ENCODE data around the gene IMPG2.

DNA sequence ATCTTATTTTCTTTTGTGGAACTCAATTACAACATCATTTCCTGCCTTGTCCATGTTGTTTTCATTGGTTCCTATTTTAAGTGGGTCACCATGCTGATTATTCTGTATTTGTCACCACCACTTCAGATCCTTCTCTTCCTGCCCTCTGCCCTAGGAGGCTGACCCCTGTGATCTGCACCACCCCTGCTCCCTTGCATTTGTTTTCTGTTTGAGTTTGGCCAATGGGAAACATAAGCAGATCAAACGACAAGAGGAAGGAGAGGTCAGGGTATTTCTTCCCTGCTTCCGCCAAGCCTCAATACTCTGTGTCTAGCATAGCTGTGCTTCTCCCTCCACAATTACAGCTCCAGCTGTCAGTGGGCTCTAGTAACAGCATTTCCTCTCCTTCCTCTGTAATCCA lies 71.6 kb downstream of the IMPG2 start:
- TF ChIP-seq, protein P1, sequence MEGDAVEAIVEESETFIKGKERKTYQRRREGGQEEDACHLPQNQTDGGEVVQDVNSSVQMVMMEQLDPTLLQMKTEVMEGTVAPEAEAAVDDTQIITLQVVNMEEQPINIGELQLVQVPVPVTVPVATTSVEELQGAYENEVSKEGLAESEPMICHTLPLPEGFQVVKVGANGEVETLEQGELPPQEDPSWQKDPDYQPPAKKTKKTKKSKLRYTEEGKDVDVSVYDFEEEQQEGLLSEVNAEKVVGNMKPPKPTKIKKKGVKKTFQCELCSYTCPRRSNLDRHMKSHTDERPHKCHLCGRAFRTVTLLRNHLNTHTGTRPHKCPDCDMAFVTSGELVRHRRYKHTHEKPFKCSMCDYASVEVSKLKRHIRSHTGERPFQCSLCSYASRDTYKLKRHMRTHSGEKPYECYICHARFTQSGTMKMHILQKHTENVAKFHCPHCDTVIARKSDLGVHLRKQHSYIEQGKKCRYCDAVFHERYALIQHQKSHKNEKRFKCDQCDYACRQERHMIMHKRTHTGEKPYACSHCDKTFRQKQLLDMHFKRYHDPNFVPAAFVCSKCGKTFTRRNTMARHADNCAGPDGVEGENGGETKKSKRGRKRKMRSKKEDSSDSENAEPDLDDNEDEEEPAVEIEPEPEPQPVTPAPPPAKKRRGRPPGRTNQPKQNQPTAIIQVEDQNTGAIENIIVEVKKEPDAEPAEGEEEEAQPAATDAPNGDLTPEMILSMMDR (IDR thresholded peaks at IDR 0.05): no peak
- no peak for TF ChIP-seq POLR2A (IDR thresholded peaks at IDR 0.05)
- TF ChIP-seq POLR2AphosphoS5 (IDR thresholded peaks at IDR 0.05): no peak
- no peak for TF ChIP-seq EP300 (IDR thresholded peaks at IDR 0.05)
